ENCODE results near the gene ASPSCR1. TPM values are rescaled to one million over a fixed set of nuclear protein-coding genes. Genes with fewer than 3 reads are reported as not detected.

The ASPSCR1 gene
- total and polyA plus RNA-seq, 3 donors from 2014 or later: 40.5 to 49.7 (median 46.2) TPM

DNA sequence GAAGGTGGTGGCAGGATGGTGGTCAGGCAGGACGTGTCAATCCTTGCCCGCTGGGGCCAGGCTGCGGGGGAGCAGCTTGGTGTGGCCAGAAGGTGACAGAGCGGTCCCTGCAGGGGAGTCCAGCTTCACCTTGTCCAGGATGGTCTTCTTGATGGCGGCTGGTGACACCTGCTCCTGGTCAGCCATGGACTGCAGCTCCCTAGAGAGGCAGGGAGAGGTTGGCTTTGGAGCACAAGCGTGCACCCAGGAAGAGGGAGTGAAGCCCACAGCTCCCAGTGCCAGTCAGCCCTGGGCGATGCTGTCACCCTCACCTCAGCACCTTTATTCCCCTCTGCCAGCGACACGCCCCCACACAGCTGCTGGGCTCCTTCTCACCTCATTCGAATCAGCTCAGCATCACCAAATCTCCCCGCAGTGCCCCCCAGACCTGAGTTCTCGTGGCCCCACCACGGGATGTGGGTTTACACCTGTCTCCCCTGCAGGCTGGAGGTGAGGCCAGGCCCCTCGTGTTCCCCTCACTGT is 44.2 kb upstream of the ASPSCR1 start:
- TF ChIP-seq, protein P1, sequence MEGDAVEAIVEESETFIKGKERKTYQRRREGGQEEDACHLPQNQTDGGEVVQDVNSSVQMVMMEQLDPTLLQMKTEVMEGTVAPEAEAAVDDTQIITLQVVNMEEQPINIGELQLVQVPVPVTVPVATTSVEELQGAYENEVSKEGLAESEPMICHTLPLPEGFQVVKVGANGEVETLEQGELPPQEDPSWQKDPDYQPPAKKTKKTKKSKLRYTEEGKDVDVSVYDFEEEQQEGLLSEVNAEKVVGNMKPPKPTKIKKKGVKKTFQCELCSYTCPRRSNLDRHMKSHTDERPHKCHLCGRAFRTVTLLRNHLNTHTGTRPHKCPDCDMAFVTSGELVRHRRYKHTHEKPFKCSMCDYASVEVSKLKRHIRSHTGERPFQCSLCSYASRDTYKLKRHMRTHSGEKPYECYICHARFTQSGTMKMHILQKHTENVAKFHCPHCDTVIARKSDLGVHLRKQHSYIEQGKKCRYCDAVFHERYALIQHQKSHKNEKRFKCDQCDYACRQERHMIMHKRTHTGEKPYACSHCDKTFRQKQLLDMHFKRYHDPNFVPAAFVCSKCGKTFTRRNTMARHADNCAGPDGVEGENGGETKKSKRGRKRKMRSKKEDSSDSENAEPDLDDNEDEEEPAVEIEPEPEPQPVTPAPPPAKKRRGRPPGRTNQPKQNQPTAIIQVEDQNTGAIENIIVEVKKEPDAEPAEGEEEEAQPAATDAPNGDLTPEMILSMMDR (IDR thresholded peaks at IDR 0.05): no peak
- no peak for TF ChIP-seq POLR2A (IDR thresholded peaks at IDR 0.05)

DNA sequence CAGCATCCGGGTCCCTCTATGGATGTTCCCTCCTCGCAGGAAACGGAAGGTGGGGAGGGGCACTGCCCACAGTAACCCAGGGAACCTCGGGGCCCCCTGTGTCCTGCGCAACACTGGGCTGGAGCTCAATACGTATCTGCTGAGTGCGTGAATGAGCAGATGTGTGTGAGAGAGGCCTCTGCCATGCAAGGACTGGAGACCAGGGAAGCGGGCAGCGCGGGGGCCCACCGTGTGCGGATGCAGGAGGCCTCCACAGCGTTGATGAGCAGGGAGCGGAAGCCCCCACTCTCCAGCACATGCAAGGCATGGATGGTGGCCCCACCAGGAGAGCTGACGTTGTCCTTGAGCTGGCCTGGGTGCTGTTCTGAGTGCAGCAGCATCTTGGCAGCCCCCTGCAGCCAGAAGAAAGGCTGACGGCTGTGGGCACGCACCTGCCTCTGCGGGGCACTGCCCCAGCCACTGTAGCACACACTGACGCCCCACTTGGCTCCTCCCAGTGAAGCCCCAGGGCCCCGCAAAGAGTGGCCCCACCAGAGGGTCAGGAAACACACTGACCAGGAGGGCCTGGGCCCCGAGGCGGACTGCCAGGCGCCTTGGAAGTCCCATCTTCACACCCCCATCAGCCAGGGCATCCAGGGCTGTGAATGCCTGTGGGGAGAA is 43.2 kb upstream of the ASPSCR1 start:
- Histone ChIP-seq H3K27me3 (no peaks in the 10 kb centered on the region), H3K36me3 (ENCODE audit: low read depth, missing control alignments) (no peaks in the 10 kb centered on the region), H3K4me1 (peaks cover 6% of the 10 kb centered on the region), H3K27ac (no peak overlapping the region), H3K9me3 (no peaks in the 10 kb centered on the region), H3K4me3 (no peak overlapping the region)
- intact Hi-C loops (cut with DNase I; ENCODE audit: low total_unique reads): no loop called here
- 84 to 95% methylated on average over 4 to 22 of the region's 23 CpGs for WGBS, 2 donors
- no peak for DNase-seq
- TF ChIP-seq, protein P1 (IDR thresholded peaks at IDR 0.05): no peak
- no peak for TF ChIP-seq POLR2A (IDR thresholded peaks at IDR 0.05)

More for the DNA sequence above, 44.2 kb upstream of the ASPSCR1 start:
- H3K27ac ChIP-seq: no peak overlapping the region
- no peaks in the 10 kb centered on the region for H3K36me3 ChIP-seq (ENCODE audit: low read depth, missing control alignments)
- H3K9me3 ChIP-seq: no peaks in the 10 kb centered on the region
- H3K4me1 ChIP-seq: peaks cover 10% of the 10 kb centered on the region
- no peak overlapping the region for H3K4me3 ChIP-seq
- WGBS, 2 donors: 86 to 90% methylated on average over 14 of the region's 14 CpGs
- no peaks in the 10 kb centered on the region for H3K27me3 ChIP-seq
- intact Hi-C loops (cut with DNase I; ENCODE audit: low total_unique reads): no loop called here
- no peak for DNase-seq

DNA sequence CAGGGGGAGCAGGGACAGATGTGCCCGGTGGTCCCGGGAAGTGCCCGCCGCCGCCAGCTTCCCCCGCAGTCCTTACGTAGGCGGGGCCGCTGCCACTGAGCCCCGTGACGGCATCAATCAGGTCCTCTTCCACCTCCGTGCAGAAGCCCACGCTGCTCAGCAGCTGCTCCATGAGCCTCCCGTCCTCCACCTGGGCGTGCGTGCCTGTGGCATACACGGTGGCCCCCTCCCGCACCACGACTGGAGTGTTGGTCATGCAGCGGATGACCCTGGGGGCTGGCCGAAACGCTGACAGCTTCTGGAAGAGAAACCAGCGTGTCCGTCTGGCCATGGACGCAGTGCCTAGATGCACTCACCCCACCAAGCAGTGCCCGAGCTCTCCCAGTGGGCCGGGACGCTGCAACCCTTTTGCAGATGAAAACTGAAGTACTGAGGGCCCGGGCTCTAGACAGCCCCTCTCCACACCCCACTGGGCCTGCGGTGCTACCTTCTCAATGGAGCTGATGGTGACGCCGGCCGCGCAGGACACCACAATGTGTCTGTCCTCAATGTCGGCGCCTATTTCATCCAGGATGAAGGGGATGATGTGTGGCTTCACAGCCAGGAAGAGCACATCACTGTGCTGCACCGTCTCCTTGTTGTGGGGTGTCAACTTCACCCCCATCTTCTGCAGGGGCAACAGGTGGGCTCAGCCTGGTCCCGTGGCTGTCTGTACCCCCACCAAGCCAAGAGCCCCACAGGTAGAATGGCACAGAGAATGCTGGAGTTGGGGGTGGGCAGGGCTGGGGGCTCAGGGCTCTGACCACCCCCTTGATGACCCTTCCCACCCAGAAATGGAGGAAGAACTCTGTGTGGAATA is 42.4 kb upstream of the ASPSCR1 start:
- no peak for DNase-seq
- intact Hi-C loops (cut with DNase I; ENCODE audit: low total_unique reads): no loop called here
- H3K36me3 ChIP-seq (ENCODE audit: low read depth, missing control alignments): no peaks in the 10 kb centered on the region
- H3K27ac ChIP-seq: no peak overlapping the region
- H3K9me3 ChIP-seq: no peaks in the 10 kb centered on the region
- H3K27me3 ChIP-seq: no peaks in the 10 kb centered on the region
- no peak for TF ChIP-seq POLR2A (IDR thresholded peaks at IDR 0.05)
- TF ChIP-seq, protein P1 (IDR thresholded peaks at IDR 0.05): no peak
- WGBS, 2 donors: 92 to 94% methylated on average over 23 to 38 of the region's 38 CpGs
- no peak overlapping the region for H3K4me3 ChIP-seq
- H3K4me1 ChIP-seq: peaks cover 6% of the 10 kb centered on the region

DNA sequence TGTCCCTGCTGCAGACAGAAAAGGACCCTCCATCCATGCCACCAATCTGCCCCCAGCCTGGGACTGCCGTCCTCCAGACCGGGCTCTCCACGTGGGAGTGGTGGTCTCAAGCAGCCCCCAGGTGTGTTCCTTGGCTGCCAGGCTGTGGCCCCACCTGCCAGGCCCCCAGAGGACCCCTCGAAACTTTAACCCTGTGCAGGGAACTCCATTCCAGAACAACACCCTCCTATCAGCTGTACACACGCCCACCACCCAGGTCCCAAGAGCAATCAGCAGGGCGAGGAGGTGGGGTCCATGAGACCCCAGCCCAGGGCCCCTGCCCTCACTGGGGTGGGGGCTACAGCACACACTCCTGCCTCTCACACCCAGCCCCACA is 41.7 kb upstream of the ASPSCR1 start:
- intact Hi-C loops (cut with DNase I; ENCODE audit: low total_unique reads): no loop called here
- Histone ChIP-seq H3K27me3 (no peaks in the 10 kb centered on the region), H3K9me3 (no peaks in the 10 kb centered on the region), H3K36me3 (ENCODE audit: low read depth, missing control alignments) (no peaks in the 10 kb centered on the region), H3K4me1 (peaks cover 6% of the 10 kb centered on the region), H3K4me3 (no peak overlapping the region), H3K27ac (no peak overlapping the region)
- 84 to 93% methylated on average over 6 of the region's 6 CpGs for WGBS, 2 donors
- DNase-seq: no peak
- no peak for TF ChIP-seq POLR2A (IDR thresholded peaks at IDR 0.05)
- TF ChIP-seq, protein P1 (IDR thresholded peaks at IDR 0.05): no peak

Measured in testis (tissue), 3 donors.